Measurements from ENCODE around the gene EDDM3A. TPM values are rescaled to one million over a fixed set of nuclear protein-coding genes. Genes with fewer than 3 reads are reported as not detected.

EDDM3A gene
- total and polyA plus RNA-seq, 2 of the 13 experiments (the other 11 are each of a cell fraction or from before 2014, with no cell fraction given), result not detected

- Histone ChIP-seq H3K36me3 (replicated peaks in 1 of 2; ENCODE audit: control insufficient read depth in 1 of 2, insufficient read depth in 2 of 2, low read length in 2 of 2) (no peaks in the 10 kb centered on the region), H3K27me3 (ENCODE audit: control insufficient read depth in 1 of 2, insufficient read depth in 2 of 2, low read length in 2 of 2) (no peaks in the 10 kb centered on the region), H3K9me3 (ENCODE audit: low read length) (no peaks in the 10 kb centered on the region), H3K4me1 (ENCODE audit: insufficient read depth, low read length) (no peaks in the 10 kb centered on the region), H3K9ac (ENCODE audit: insufficient read depth, low read depth, low read length) (no peak overlapping the region), H3K27ac (ENCODE audit: extremely low read length, insufficient read depth, low read length) (no peak overlapping the region), H3K4me3 (replicated peaks in 1 of 3; ENCODE audit: insufficient read depth in 1 of 3, low read depth in 2 of 3, low read length in 3 of 3) (no peak overlapping the region), H3K4me2 (ENCODE audit: low read depth, low read length) (no peak overlapping the region), H3K79me2 (ENCODE audit: insufficient read depth, low read length) (no peaks in the 10 kb centered on the region), H2AFZ (ENCODE audit: low read length) (no peak overlapping the region), H4K20me1 (ENCODE audit: insufficient read depth, low read length) (no peaks in the 10 kb centered on the region)
- TF ChIP-seq SNAPC5 (CRISPR knock-in tag; IDR thresholded peaks at IDR 0.05; ENCODE audit: borderline replicate concordance), result no peak
- TF ChIP-seq ZBTB34 (CRISPR knock-in tag; IDR thresholded peaks at IDR 0.05), result no peak
- TF ChIP-seq HNF1A (IDR thresholded peaks at IDR 0.05; ENCODE audit: low read depth), result no peak
- TF ChIP-seq HNF1A (CRISPR knock-in tag; IDR thresholded peaks at IDR 0.05; ENCODE audit: borderline replicate concordance), result no peak
- no peak for TF ChIP-seq TRIM22 (IDR thresholded peaks at IDR 0.05)
- TF ChIP-seq CREB1 (IDR thresholded peaks at IDR 0.05), result no peak
- TF ChIP-seq CREB1 (CRISPR knock-in tag; IDR thresholded peaks at IDR 0.05), result no peak
- no peak for TF ChIP-seq FOXM1 (CRISPR knock-in tag; IDR thresholded peaks at IDR 0.05)
- TF ChIP-seq ZSCAN20 (CRISPR knock-in tag; IDR thresholded peaks at IDR 0.05; ENCODE audit: borderline replicate concordance), result no peak
- TF ChIP-seq RFX1 (IDR thresholded peaks at IDR 0.05), result no peak
- no peak for ATAC-seq
- intact Hi-C loops (cut with micrococcal nuclease; ENCODE audit: unreplicated experiment) (no loop called here), in situ Hi-C loops (cut with HindIII; ENCODE audit: extremely low pct_ligation_motif_present, low pct_unique_long_range_greater_than_20kb) (no loop called here)
- no TSS peak for BruUV-seq (replicated peaks)
- DNase-seq (ENCODE audit: low spot score), result no peak
- CTCF ChIA-PET (ENCODE audit: low intra/inter-chr PET ratio, low total read pairs), result no interaction called here
- FAIRE-seq, result no peak
- POLR2A ChIA-PET, result no interaction called here
- 27% methylated on average over 5 of the region's 5 CpGs for WGBS (ENCODE audit: low lambda C conversion rate)
Measured at GRCh38 chr14:20774258-20774824, 28.7 kb downstream of the EDDM3A start.
